ENCODE data around the gene TPCN1.

The TPCN1 gene

DNA sequence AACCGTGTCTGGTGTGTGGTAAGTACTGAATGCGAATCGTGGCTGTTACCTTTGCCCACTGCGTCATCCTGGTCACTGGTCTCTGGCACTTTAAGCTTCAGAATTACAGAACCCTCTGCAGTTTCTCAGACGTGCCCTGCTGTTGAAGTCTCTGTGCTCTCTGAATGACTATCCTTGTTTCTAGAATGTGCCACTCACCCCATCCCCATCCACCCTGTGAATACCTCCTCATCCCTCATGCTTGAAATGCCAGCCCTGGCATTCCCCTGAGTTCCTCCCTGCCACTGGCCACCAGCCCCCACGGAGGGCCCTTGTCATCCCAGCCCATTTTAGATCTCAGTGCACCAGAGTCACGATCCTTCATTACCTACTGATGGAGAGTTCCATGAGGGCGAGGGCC, 21.3 kb downstream of the TPCN1 start:
- no peak for DNase-seq

DNA sequence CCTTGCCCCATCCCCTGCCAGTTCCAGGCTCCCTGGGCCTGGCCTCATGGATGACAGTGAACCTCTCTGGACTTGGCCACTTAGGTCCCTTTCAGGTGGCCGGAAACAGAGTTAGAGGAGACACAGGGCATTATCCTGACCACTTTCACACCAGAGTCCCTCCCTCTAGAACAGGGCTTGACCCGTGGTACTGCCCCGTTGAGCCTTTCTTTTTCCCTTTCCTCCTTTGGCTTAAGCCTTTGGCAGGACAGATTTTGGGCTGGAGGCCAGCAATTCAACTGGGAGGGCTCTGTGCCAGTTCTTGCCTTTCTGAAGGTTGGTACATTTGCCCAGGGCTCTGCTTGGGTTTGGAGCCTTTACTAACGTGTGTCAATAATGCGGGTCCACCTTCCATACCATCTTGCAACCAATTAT, 22.8 kb downstream of the TPCN1 start:
- no peak for DNase-seq

DNA sequence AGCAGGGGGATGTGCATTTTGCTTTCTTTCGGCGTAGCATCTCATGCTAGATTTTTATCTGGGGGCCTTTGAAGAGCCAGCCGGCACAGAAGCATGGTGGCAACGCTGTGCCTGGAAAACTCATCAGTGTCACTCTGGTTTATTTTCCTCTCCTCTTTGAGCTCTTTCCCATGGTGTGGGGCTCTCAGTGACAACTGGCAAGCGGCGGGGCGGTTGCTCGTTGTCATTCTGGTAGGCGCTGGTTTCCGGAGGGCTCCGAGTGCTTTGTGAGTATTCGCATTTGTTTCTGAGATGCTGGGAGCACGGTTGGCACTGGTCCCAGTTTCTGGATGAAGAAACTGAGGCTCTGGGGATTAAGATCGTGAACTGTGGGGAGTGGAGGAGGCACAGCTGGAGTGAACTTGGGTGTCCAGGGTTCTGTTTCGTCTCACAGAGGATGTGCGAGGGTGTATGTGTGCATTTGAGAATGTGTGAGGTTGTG, 23.3 kb downstream of the TPCN1 start:
- no peak for DNase-seq

DNA sequence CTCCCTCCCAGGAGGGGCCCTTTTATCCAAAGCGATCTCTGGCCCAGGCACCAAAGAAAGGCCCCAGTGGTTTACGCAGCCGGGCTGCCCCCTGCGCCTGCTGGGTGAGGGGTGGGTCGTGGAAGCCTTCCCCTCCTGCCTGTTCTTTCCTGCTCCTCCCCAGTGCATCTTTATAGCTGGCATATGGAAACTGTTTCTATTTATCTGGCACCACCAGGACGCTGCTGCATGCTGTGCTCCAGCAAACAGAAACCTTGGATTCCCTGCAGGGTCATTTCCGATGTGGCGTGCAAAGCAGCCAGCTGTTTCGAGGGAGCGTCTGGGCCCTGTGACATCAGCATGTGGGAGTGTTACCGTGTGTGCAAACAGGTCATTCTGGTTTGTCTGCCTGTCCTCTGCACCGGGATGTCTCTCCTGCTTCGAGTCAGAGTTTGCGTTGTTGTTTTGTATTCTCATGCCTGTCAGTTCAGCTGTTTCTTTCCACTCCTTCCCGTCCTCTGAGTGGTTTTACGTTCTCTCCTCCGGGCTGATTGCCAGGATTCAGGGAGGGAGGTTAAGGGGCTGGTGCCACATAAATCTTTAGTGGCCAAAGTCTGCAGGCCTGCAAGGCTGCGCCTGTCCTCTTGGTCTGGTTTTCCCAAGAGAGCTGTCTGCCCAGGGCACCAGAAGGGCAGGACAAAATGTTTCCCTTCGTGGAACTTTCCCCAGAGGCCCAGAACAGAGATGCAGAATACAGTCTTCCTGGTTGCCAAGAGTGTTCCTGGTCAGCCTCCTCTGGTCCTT, 24.6 kb downstream of the TPCN1 start:
- no peak for DNase-seq

DNA sequence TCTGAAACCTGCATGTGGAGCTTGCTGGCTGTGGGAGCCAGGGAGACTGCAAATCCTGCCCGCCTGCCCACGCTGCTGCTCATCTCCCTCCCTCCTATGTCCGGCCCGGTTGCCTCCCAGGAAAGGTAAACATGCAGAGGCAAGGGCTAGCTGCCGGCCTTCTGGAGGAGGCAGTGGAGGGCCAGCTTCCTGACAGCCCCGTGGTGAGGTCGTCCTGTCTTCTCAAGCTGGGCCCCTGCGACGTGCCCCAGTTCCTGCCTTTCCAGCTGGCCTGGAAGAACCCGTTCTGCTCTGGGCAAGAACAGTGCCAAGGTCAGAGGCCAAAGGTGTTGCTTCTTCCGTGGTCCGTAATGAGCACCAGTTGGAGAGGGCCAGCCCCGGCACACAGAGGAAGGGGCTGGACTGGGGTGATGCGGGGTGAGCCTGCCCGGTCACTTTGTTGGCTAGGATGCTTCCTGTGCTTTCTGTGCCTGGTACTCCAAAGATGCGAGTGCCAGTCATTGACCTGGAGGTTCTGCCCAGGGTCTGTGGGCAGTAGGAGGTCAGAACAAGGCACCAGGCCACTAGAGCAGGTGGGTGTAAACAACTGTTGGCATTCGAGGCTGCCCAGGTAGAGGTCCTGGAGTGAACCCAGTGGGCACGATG, 25.3 kb downstream of the TPCN1 start:
- no peak for DNase-seq

DNA sequence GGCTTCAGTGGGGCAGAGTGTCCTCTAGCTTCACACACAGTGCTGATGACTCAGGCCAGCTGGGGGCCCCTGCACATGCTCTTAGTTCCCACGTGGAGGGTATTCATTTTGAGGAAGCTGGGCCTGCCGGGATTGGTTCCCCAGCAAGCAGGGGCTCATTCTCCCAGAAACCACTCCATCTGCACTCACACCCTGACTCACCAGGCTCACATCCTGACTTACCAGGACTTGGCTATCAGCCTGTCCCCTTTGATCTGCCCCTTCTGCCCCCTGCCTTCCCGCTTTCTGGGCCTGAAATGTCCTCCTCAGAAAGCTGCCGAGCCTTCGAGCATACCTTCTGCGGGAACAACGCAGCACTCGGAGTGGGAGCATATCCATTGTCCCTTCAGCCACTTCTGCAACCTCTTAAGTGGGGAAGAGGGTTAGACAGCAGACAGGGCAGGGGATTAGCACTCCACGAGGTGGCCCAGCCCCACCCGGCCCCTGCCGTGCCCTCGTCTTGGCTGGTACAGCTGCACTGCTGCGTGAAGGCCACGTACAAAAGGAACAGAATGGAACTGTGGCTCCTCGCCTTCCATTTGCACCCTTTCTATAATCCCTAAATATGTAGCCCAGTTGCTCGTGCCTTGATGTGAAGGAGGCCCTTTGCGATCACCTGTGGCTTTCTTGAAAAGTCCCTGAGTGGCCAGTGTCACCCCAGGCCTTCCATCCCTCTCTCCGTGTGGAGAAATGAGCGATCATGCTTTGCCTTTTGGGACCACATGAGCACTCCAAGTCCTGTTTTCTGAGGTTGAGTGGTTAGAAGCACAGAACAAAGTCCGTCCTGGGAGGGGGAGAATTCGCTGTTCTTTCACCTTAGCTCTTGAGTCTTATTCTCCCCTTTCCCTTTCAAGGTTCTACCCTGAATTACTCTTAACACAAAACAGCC, 26.1 kb downstream of the TPCN1 start:
- no peak for DNase-seq

DNA sequence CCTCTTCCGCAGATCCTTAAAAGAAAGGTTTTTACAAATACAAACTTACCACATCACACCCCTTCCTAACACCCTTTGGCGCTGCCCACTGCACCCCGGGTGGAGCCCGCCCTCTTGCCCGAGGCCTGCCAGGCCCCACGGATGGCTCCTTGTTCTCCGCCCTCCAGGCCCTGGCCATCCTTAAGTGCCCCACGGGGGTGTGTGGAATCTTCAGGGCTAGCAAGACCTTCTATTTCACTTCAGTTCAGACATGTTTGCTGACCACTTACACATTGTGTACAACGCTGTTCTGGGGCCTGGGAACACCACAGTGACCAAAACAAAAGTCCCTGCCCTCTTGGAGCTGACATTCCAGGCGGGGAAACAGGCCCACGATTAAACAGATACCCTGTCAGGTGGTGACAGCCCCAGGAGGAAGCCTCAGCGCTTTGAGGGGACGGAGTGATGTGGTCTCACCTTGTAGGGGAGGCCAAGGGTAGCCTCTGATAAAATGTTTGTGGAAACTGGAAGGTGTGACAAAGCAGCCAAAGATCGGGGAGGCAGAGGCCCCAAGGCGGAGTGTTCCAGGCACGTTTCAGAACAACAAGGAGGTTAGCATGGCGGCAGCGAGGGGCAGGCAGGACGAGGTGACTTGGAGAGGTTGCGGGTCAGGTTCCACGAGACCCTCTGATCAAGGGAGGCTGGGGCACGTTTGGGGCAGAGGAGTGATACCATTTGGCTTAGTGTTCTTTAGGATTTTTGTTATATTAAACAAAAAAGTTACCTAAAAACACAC, 27.0 kb downstream of the TPCN1 start:
- DNase-seq, result no peak

DNA sequence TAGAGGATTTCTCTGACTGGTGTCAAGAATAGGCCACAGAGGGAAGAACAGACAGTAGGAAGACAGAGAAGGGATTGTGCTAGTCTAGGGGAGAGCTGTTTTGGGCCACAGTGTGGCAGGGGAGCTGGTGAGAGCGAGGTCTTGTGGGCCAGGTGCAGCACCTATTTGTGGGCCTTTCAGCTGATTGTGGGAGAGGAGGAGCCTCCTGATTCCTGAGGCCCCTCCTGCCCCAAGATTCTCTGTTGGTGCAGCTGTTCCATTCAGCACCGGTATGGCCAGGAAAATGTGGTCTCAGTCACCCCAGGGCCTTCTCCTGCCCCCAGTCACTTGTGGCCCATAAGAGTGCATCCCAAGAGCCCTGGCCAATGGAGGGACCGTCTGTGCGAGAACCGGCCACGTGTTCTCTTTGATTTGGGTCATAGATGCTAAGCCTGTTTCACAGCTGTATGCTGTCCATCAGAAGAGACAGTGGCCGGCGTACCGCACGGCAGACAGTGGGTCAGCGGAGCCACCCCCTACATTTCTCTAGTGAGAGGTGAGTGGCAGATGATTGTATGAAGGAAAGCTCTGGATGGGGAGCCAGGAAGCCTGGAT, 27.7 kb downstream of the TPCN1 start:
- DNase-seq, result no peak

DNA sequence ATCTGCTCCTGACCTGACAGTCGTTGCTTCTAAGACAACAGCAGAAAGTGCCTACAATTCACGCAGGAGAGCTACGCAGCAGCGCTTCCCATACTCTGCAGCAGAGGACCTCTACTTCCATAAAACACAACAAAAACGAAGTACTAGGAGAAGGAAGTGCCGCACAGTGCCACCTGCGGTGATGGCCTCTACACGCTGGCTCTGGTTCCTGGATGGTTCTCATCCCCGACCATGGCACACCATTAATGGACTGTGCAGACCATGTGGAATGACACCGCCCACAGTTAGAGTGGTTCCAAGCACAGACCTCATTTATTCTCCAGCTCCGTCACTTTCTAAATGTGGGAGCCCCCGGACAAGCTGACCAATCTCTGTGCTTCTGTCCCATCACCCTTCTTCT, 28.3 kb downstream of the TPCN1 start:
- DNase-seq, result no peak

DNA sequence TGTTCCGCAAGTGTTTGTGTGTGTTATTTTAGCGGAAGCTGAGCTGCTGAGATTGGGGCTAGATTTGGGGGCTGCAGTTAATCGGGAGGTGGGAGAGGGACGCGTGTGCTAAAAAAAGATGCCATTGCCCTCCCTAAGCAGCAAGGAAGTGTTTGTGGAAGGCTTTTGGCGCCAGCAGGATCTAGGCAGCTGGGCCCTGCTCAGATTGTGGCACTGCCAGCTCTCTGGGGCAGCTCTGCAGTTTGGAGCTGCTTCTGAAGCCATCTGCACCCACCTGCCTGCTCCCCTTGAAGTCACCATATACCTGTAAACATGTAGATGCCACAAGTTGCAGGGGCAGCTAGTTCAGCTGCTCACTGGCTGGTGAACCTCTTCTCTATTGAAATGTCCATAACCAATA, 28.8 kb downstream of the TPCN1 start:
- DNase-seq, result no peak

DNA sequence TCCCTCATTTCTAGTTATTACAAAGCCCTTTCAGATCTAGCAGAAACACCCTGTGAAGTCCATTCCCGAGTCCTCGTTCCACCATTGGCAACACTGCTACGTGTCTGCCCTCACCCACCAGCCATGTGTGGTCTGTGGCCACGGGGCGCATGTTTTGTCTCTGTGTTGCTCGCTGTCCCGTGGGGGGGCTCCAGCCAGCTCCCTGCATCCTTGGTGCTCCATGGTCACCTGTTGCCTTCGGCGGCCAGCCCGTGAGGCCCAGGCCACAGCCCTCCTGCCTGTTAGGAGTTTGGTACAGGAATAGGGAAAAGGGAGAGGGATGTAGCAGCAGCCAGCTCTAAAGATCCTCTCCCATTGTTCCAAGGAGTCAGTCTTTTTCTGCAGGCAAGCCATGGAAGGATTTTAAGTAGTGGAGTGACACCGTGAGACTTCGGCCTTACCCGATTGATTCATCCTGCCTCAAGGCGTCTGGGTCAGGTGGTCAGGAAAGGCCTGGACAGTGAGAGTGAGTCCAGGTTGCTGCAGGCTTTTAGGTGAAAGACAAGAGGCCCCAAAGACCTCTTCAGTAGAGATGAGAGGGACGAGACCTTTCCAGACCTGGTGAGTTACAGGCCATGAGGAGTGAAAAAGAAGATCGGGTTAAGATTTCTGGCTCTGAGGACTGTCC, 30.3 kb downstream of the TPCN1 start:
- DNase-seq, result no peak

DNA sequence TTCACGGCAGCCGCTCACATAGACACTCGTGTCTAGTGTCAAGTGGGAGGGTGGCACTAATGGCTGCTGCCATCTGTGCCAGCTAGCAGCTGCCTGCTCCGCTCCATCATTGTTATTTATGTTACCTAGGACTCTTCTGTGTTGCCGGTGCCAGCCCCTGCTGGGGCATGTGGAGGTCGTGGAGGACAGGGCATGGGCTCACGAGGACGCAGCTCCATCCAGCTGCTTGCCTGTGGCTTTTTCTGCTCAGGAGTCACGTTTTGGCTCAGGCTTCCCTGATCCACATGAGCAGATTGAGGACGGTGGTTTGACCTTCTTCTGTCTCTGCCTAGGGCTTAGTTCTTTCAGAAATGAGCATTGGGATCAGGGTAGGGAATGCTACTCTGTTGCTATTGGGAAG, 31.2 kb downstream of the TPCN1 start:
- DNase-seq, result no peak

DNA sequence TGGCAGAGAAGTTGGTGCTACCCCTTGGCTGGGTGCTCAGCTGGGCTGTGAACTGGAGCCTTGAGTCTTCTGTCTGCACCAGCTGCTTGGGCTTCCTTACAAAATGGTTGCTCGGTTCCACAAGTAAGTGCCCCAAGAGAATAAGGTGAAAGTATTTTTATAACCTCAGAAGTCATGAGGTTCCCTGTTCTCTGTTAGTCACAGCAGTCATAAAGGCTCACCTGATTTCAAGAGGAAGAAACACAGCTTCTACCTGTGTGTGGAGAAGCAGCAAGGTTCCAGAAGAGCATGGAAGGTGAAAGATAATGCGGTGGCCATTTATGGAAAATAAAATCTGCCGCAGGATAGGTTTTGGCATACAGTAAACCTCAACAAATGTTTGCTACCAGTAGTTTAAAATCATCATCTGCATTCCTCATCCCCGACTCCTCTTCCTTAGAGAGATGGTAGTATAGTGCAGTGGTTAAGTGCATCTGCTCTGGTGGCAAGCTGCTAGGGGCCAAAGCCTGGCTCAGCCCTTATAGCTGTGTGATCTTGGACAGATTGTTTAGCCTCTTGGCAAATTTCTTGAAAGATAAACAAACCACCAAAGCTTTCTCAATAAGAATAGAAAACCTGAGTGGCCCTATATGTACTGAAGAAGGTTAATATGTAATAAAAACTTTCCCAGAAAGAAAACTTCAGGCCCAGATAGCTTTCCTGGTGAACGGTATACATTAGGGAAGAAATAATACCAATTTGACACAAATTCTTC, 32.4 kb downstream of the TPCN1 start:
- no peak for DNase-seq

DNA sequence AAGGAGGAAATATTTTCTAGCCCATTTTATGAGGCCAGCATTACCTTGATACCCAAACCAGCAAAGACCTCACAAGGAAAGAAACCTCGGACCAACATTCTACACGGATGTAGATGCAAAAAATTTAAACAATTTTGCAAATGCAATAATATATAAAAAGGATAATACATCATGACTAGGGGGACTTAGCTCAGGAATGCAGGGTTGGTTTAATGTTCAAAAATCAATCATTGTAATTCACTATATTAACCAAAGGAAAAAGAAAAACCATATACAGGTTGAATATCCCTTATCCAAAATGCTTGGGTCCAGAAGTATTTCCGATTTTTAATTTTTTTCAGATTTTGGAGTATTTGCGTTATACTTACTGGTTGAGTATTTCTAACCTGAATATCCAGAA, 33.0 kb downstream of the TPCN1 start:
- DNase-seq, result no peak

DNA sequence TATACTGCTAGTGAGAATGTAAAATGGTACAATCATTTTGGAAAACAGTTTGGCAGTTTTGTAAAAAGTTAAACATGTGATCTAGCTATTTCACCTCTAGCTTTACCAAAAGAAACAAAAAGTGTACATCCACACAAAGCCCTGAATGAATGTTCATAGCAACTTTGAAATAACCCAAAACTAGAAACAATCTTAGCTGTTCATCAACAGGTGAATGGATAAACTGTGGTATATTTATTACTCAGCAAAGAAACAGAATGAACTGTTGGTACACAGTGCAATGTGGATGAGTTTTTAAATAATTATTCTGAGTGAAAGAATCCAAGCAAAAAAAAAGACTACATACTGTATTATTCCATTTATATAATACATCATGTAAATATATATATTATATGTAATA, 36.3 kb downstream of the TPCN1 start:
- DNase-seq, result no peak

DNA sequence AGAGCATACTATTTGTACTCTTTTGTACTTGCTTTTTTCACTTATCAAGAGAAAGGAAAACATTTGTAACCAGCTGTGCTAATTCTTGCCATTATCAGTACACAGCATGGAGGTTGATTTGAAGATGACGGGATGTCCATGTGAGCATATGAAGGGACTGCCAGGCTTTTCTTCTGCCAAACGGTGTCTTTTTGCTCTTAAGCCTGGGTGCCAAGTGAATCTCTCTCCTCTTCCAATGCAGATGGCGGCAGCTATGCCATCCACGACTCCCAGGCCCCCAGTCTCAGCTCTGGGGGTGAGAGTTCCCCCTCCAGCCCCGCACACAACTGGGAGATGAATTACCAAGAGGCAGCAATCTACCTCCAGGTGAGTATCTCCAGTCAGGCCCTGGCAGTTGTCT, 38.9 kb downstream of the TPCN1 start:
- DNase-seq, result no peak

DNA sequence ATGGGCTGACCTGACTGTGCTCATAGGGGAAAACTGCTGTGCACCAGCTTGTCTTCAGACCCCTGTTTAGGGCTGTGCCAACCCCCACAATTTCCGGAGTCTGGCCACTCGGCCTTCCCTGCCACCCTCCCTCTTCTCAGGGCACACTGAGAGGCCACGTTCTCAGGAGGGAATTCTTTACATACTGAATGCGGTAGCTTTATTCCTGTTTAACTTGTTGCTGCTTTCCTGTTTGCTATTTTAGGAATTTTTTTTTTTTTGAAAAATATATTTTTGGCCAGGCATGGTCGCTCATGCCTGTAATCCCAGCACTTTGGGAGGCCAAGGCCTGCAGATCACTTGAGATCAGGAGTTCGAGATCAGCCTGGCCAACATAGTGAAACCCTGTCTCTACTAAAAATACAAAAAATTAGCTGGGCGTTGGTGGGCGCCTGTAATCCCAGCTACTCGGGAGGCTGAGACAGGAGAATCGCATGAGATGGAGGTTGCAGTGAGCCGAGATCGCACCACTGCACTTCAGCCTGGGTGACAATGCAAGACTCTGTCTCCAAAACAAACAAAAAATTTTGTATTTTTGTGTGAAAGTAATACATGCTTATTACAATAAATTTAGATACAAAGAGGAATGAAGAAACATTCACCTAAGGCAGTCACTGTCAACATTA, 39.5 kb downstream of the TPCN1 start:
- no peak for DNase-seq

DNA sequence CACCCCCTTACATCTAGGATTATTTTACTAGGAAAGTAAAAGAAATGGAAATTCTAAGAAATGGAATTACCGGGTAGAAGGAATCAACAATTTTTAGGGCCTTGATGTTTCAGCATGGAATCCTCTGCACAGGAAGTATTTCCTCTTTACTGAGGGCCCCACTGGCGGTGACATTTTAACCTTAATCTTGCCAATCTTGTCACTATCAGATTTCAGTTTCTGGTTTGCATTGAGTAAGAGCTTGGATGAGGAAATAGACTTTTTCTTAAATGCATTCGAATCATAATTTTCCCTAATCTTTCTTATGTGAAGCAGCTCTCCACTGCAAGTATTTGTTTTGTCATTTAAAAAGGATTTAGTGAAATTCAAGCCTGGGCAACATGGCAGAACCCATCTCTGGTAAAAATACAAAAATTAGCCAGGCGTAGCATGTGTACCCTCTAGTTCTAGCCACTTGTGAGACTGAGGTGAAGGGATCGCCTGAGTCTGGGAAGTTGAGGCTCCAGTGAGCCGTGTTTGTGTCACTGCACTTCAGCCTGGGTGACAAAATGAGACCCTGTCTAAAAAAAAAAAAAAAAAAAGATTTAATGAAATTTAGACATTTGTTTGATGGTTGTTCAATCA, 40.7 kb downstream of the TPCN1 start:
- peak; percentile 27 for DNase-seq

DNA sequence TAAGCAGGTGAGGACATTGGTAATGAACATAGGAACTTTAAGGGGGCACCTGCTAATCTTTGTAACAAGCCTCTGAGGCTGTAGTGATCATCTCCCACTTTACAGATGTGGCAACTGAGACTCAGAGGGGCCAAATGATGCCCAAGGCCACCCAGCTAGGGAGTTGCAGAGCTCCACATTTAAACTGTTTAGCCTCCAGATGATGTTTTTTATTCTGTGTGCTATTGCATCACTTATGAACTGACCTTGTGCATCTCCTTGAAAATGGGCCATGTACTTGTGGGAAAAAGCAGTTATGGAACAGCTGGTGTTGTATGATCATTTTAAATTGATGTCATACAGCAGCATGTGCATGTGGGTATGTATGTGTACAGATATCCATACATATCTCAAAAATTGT, 41.4 kb downstream of the TPCN1 start:
- no peak for DNase-seq

DNA sequence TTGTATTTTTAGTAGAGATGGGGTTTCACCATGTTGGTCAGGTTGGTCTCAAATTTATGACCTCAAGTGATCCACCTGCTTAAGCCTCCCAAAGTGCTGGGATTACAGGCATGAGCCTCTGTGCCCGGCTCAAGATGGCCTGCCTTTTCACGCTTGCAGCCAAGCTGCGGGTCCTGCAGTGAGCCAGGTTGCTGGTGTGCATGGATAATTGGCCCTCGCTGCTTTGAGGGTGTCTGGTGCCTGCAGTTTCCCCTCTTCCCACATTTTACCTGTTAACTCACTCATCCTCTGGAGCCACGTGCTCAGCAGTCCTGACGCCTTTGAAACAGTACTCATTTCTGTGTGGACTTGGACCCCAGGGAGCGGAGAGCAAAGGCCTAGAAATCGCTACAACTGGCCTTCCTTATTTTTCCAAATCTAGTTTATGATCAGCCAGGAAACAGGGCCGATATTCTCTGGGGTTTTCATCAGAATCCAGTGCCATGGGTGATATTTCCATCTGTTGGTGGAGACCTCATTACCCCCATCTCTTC, 42.2 kb downstream of the TPCN1 start:
- no peak for DNase-seq
